Keratinocyte (primary cell): ENCODE measurements around the gene PRSS16. TPM values are rescaled to one million over a fixed set of nuclear protein-coding genes. Genes with fewer than 3 reads are reported as not detected.

ENCODE experiments used
- DNase-seq: peaks from one replicate; pipeline ENCODE4 v3.0.0-alpha.2; 2011; ENCODE audit warnings: low read depth, missing footprints, low spot score
- FAIRE-seq: peaks from 2 replicates; lab custom pipeline; 2011; peaks lifted over from hg19 to GRCh38; lab: Jason Lieb, UNC
- H2AFZ ChIP-seq: 2 replicates; pipeline ENCODE4 v1.6.0; 2012; ENCODE audit warnings: low read length, control low read depth, inconsistent platforms; ENCODE audit not compliant: control insufficient read depth
- H3K27ac ChIP-seq: 2 replicates; pipeline ENCODE4 v1.5.1; 2011; ENCODE audit warnings: low read length; ENCODE audit not compliant: control insufficient read depth, insufficient read depth
- H3K27me3 ChIP-seq: 3 replicates; pipeline ENCODE4 v1.6.0; 2011; ENCODE audit warnings: low read length; ENCODE audit not compliant: control insufficient read depth, insufficient read depth; ENCODE audit errors: extremely low read depth
- H3K36me3 ChIP-seq, 2 experiments: 2 replicates in 1 of 2; 3 replicates in 1 of 2; pipeline ENCODE4 v1.5.1; 2011; ENCODE audit warnings: low read length in 2 of 2, mild to moderate bottlenecking in 1 of 2; ENCODE audit not compliant: control insufficient read depth in 2 of 2, insufficient read depth in 2 of 2; ENCODE audit errors: extremely low read depth in 1 of 2
- H3K4me1 ChIP-seq: 3 replicates; pipeline ENCODE4 v1.5.1; 2011; ENCODE audit warnings: low read length; ENCODE audit not compliant: control insufficient read depth, insufficient read depth; ENCODE audit errors: extremely low read depth
- H3K4me2 ChIP-seq: 3 replicates; pipeline ENCODE4 v1.6.0; 2011; ENCODE audit warnings: low read depth, low read length; ENCODE audit not compliant: control insufficient read depth, insufficient read depth; ENCODE audit errors: extremely low read depth
- H3K4me3 ChIP-seq, 3 experiments: fragments of 200-600 bp in 1 of 3; sonication (generic) in 1 of 3; 2 replicates in 2 of 3; 3 replicates in 1 of 3; pipeline ENCODE4 v1.5.1; 2011 to 2016; ENCODE audit warnings: low read length in 3 of 3, mild to moderate bottlenecking in 3 of 3, control low read depth in 2 of 3, inconsistent platforms in 1 of 3, low read depth in 1 of 3, mixed read lengths in 1 of 3, mixed run types in 1 of 3, moderate library complexity in 1 of 3; ENCODE audit not compliant: control insufficient read depth in 2 of 3, insufficient read depth in 2 of 3; ENCODE audit errors: extremely low read depth in 1 of 3
- H3K79me2 ChIP-seq: 2 replicates; pipeline ENCODE4 v1.6.0; 2012; ENCODE audit warnings: low read length; ENCODE audit not compliant: control insufficient read depth, insufficient read depth
- H3K9ac ChIP-seq: 3 replicates; pipeline ENCODE4 v1.6.0; 2011; ENCODE audit warnings: low read length; ENCODE audit not compliant: control insufficient read depth, insufficient read depth; ENCODE audit errors: extremely low read depth
- H3K9me1 ChIP-seq: 3 replicates; pipeline ENCODE4 v1.6.0; 2011; ENCODE audit warnings: low read length; ENCODE audit not compliant: control insufficient read depth, insufficient read depth; ENCODE audit errors: extremely low read depth
- H3K9me3 ChIP-seq: 2 replicates; pipeline ENCODE4 v1.5.1; 2012; ENCODE audit warnings: low read depth, low read length; ENCODE audit not compliant: control insufficient read depth
- H4K20me1 ChIP-seq: 3 replicates; pipeline ENCODE4 v1.6.0; 2011; ENCODE audit warnings: low read length; ENCODE audit not compliant: control insufficient read depth, insufficient read depth; ENCODE audit errors: extremely low read depth
- CTCF ChIP-seq, 3 experiments: IDR thresholded peaks in 1 of 3; conservative IDR thresholded peaks in 1 of 3; optimal IDR thresholded peaks in 1 of 3; 2 replicates in 2 of 3; 3 replicates in 1 of 3; pipeline versions ENCODE3 to v1.5.1; 2011; ENCODE audit warnings: low read length in 3 of 3, mild to moderate bottlenecking in 3 of 3, moderate library complexity in 2 of 3, control low read depth in 1 of 3, inconsistent platforms in 1 of 3; ENCODE audit not compliant: insufficient read depth in 2 of 3; ENCODE audit errors: extremely low read depth in 1 of 3
- EZH2 ChIP-seq: IDR thresholded peaks from one replicate; pipeline ENCODE4 v1.6.1; 2012; ENCODE audit warnings: inconsistent platforms, mild to moderate bottlenecking, low read length, moderate library complexity
- dilution Hi-C: fragments of 300-500 bp; cut with MboI; formaldehyde crosslinking; loops from one replicate; pipeline ENCODE4 v1.7.0; 2020; ENCODE audit warnings: low sequenced_read_pairs; ENCODE audit not compliant: extremely low pct_ligation_motif_present
- polyA plus RNA-seq, 5 experiments: library from polyadenylated mRNA; depleted of rRNA in 3 of 5; stranded (reverse) in 3 of 5; stranded (forward) in 1 of 5; unstranded in 1 of 5; fragments of >200 nt; gene quantifications; 1 replicate in 1 of 5; 2 replicates in 3 of 5; 3 replicates in 1 of 5; pipeline versions ENCODE4 v1.2.1 to v1.2.3, GENCODE V29; 2011 to 2012; ENCODE audit warnings: missing spikeins in 2 of 5, low read depth in 1 of 5, low replicate concordance in 1 of 5

Gene PRSS16
- polyA plus RNA-seq, 1 donor (not counting 4 experiments of a cell fraction or from before 2014, with no cell fraction given), result 8.9 TPM

- peak; percentile 9 for DNase-seq
- FAIRE-seq, result peak; percentile 71
- Histone ChIP-seq H3K79me2 (no peaks in the 10 kb centered on the region), H2AFZ (peak overlapping the region; percentile 91), H3K36me3 (no peaks in the 10 kb centered on the region), H3K27me3 (no peaks in the 10 kb centered on the region), H3K4me1 (peaks cover 16% of the 10 kb centered on the region), H3K9me3 (no peaks in the 10 kb centered on the region), H3K4me2 (peak overlapping the region; percentile 68), H3K27ac (no peak overlapping the region), H3K9me1 (no peaks in the 10 kb centered on the region), H3K9ac (no peak overlapping the region), H4K20me1 (no peaks in the 10 kb centered on the region), H3K4me3 (peak overlapping the region; percentile 22 to 48 (median 41))
- dilution Hi-C loops, result no loop called here
- TF ChIP-seq CTCF (optimal IDR thresholded peaks at IDR 0.05 in 1 of 3, IDR thresholded peaks at IDR 0.05 in 1 of 3, conservative IDR thresholded peaks at IDR 0.05 in 1 of 3; ENCODE audit: extremely low read depth in 1 of 3, insufficient read depth in 2 of 3, low read length in 3 of 3), result peak in 2 of 3 experiments; percentile 4 to 21
- TF ChIP-seq EZH2, result no peak
Measured at GRCh38 chr6:27238010-27238983, 9.2 kb upstream of the PRSS16 start.

GRCh38 chr6:27239258-27239657, 8.2 kb upstream of the PRSS16 start:
- H3K4me3 ChIP-seq, result no peak overlapping the region
- dilution Hi-C loops, result no loop called here
- TF ChIP-seq CTCF (optimal IDR thresholded peaks at IDR 0.05 in 1 of 3, IDR thresholded peaks at IDR 0.05 in 1 of 3, conservative IDR thresholded peaks at IDR 0.05 in 1 of 3; ENCODE audit: extremely low read depth in 1 of 3, insufficient read depth in 2 of 3, low read length in 3 of 3), result no peak
- TF ChIP-seq EZH2, result no peak
- H3K9me1 ChIP-seq, result no peaks in the 10 kb centered on the region
- H3K27ac ChIP-seq, result no peak overlapping the region
- no peaks in the 10 kb centered on the region for H3K9me3 ChIP-seq
- DNase-seq, result no peak
- H3K36me3 ChIP-seq, result no peaks in the 10 kb centered on the region
- no peak overlapping the region for H3K9ac ChIP-seq
- H3K4me2 ChIP-seq, result no peak overlapping the region
- no peaks in the 10 kb centered on the region for H3K27me3 ChIP-seq
- no peak overlapping the region for H2AFZ ChIP-seq
- peaks cover 16% of the 10 kb centered on the region for H3K4me1 ChIP-seq
- FAIRE-seq, result no peak
- H4K20me1 ChIP-seq, result no peaks in the 10 kb centered on the region
- H3K79me2 ChIP-seq, result no peaks in the 10 kb centered on the region
